Measurements from ENCODE around the gene RNASE4. TPM values are rescaled to one million over a fixed set of nuclear protein-coding genes. Genes with fewer than 3 reads are reported as not detected.
A peak's percentile ranks its signal among the peaks of the same experiment; 100 is the strongest.

RNASE4 gene
- total and polyA plus RNA-seq, 2 experiments from 2014 or later: 0.29 to 2.0 TPM

DNA sequence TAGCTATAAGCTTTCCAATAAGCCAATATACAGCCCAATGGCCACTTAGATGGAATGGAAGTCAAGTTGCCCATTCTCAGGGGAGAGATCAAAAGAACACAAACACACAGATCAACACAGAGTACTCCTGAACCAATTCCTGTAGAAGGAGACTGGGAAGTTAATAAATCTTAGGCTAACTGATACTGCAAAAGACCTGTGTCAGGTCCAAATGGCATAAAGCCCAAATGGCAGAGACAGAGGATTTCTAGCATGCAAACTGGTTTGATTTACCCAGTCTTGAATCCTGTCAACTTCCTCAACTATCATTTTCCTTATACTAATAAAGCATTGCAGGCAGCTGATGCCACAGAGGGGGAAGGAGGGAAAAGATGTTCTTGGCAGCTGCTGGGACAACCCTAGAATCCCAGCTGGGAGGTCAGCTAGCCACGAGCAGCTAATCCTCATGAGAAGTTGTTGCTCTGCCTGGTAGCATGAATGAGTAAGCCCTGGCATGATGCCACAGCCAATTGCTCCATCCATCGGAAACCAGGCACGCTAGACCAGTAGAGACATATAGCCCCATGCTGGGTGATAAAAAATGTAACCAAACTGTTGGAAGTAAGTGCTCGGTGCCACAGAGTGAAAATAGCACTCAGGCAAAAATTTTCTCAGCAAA is 30.4 kb downstream of the RNASE4 start:
- Histone ChIP-seq H4K20me1 (replicated peaks; ENCODE audit: insufficient read depth) (no peaks in the 10 kb centered on the region), H3K4me2 (no peak overlapping the region), H3K27me3 (ENCODE audit: insufficient read depth) (no peaks in the 10 kb centered on the region), H3F3A (replicated peaks; ENCODE audit: low read depth) (no peaks in the 10 kb centered on the region), H3K9me2 (ENCODE audit: insufficient read depth) (peaks cover 11% of the 10 kb centered on the region; the same call in 1 of the 2 replicates), H3K27ac (ENCODE audit: low read depth) (no peak overlapping the region), H3K79me2 (replicated peaks; ENCODE audit: insufficient read depth) (no peaks in the 10 kb centered on the region), H3K4me1 (ENCODE audit: insufficient read depth) (no peaks in the 10 kb centered on the region), H3K36me3 (ENCODE audit: insufficient read depth) (no peaks in the 10 kb centered on the region), H3K4me3 (no peak overlapping the region), H2AFZ (0 out of 2 replicates have a peak overlapping the region, but pooled peaks have one; percentile 77)
- no peak overlapping the region for H3K27ac Mint-ChIP-seq
- ATAC-seq (no peak), DNase-seq (ENCODE audit: low spot score) (no peak)
- H3K4me1 Mint-ChIP-seq: peaks cover 14% of the 10 kb centered on the region
- TF ChIP-seq EZH2phosphoT487 (IDR thresholded peaks at IDR 0.05; ENCODE audit: unreplicated experiment) (no peak), CTCF (conservative IDR thresholded peaks at IDR 0.05; ENCODE audit: low read depth in 2 of 2) (no peak), CREB1 (CRISPR knock-in tag; IDR thresholded peaks at IDR 0.05; ENCODE audit: low read depth) (no peak), POLR2AphosphoS5 (IDR thresholded peaks at IDR 0.05; ENCODE audit: low read depth) (no peak), REST (IDR thresholded peaks at IDR 0.05; ENCODE audit: unreplicated experiment) (no peak), NANOG (IDR thresholded peaks at IDR 0.05; ENCODE audit: borderline replicate concordance) (no peak), JUNB (IDR thresholded peaks at IDR 0.05; ENCODE audit: unreplicated experiment) (no peak), EZH2 (IDR thresholded peaks at IDR 0.05; ENCODE audit: low read depth, unreplicated experiment) (no peak)
- TF ChIP-seq, protein P1, sequence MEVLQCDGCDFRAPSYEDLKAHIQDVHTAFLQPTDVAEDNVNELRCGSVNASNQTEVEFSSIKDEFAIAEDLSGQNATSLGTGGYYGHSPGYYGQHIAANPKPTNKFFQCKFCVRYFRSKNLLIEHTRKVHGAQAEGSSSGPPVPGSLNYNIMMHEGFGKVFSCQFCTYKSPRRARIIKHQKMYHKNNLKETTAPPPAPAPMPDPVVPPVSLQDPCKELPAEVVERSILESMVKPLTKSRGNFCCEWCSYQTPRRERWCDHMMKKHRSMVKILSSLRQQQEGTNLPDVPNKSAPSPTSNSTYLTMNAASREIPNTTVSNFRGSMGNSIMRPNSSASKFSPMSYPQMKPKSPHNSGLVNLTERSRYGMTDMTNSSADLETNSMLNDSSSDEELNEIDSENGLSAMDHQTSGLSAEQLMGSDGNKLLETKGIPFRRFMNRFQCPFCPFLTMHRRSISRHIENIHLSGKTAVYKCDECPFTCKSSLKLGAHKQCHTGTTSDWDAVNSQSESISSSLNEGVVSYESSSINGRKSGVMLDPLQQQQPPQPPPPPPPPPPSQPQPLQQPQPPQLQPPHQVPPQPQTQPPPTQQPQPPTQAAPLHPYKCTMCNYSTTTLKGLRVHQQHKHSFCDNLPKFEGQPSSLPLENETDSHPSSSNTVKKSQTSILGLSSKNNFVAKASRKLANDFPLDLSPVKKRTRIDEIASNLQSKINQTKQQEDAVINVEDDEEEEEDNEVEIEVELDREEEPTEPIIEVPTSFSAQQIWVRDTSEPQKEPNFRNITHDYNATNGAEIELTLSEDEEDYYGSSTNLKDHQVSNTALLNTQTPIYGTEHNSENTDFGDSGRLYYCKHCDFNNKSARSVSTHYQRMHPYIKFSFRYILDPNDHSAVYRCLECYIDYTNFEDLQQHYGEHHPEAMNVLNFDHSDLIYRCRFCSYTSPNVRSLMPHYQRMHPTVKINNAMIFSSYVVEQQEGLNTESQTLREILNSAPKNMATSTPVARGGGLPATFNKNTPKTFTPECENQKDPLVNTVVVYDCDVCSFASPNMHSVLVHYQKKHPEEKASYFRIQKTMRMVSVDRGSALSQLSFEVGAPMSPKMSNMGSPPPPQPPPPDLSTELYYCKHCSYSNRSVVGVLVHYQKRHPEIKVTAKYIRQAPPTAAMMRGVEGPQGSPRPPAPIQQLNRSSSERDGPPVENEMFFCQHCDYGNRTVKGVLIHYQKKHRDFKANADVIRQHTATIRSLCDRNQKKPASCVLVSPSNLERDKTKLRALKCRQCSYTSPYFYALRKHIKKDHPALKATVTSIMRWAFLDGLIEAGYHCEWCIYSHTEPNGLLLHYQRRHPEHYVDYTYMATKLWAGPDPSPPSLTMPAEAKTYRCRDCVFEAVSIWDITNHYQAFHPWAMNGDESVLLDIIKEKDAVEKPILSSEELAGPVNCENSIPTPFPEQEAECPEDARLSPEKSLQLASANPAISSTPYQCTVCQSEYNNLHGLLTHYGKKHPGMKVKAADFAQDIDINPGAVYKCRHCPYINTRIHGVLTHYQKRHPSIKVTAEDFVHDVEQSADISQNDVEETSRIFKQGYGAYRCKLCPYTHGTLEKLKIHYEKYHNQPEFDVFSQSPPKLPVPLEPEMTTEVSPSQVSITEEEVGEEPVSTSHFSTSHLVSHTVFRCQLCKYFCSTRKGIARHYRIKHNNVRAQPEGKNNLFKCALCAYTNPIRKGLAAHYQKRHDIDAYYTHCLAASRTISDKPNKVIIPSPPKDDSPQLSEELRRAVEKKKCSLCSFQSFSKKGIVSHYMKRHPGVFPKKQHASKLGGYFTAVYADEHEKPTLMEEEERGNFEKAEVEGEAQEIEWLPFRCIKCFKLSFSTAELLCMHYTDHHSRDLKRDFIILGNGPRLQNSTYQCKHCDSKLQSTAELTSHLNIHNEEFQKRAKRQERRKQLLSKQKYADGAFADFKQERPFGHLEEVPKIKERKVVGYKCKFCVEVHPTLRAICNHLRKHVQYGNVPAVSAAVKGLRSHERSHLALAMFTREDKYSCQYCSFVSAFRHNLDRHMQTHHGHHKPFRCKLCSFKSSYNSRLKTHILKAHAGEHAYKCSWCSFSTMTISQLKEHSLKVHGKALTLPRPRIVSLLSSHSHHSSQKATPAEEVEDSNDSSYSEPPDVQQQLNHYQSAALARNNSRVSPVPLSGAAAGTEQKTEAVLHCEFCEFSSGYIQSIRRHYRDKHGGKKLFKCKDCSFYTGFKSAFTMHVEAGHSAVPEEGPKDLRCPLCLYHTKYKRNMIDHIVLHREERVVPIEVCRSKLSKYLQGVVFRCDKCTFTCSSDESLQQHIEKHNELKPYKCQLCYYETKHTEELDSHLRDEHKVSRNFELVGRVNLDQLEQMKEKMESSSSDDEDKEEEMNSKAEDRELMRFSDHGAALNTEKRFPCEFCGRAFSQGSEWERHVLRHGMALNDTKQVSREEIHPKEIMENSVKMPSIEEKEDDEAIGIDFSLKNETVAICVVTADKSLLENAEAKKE (CRISPR knock-in tag; IDR thresholded peaks at IDR 0.05): no peak
- peaks cover 5% of the 10 kb centered on the region for H3K36me3 Mint-ChIP-seq (ENCODE audit: low read depth)
- no peak overlapping the region for H3K4me3 Mint-ChIP-seq
- peaks cover 5% of the 10 kb centered on the region; the same call in 2 of the 3 replicates for H3K9me3 Mint-ChIP-seq
- H3K27me3 Mint-ChIP-seq (ENCODE audit: insufficient read depth, low read depth, poor library complexity): peaks cover 3% of the 10 kb centered on the region
